ENCODE data around the gene LAMC2.

Gene LAMC2

GRCh38 chr1:183287191-183287675 is 101.2 kb downstream of the LAMC2 start:
- DNase-seq (ENCODE audit: low read depth, low spot score) = peak; percentile 62

- no peak for DNase-seq (ENCODE audit: low read depth, low spot score)
Measured at GRCh38 chr1:183288583-183288982, 102.5 kb downstream of the LAMC2 start.

- no peak for DNase-seq (ENCODE audit: low read depth, low spot score)
Measured at GRCh38 chr1:183289051-183289496, 103.0 kb downstream of the LAMC2 start.

GRCh38 chr1:183290628-183291027 is 104.6 kb downstream of the LAMC2 start:
- DNase-seq (ENCODE audit: low read depth, low spot score) = no peak

- DNase-seq (ENCODE audit: low read depth, low spot score) = no peak
Measured at GRCh38 chr1:183291216-183291762, 105.2 kb downstream of the LAMC2 start.

- DNase-seq (ENCODE audit: low read depth, low spot score) = peak; percentile 42
Measured at GRCh38 chr1:183291802-183292514, 105.9 kb downstream of the LAMC2 start.

GRCh38 chr1:183293241-183293640 is 107.2 kb downstream of the LAMC2 start:
- DNase-seq (ENCODE audit: low read depth, low spot score) = no peak

GRCh38 chr1:183293876-183294275 is 107.8 kb downstream of the LAMC2 start:
- no peak for DNase-seq (ENCODE audit: low read depth, low spot score)
